Testis (tissue), 3 donors: ENCODE measurements around the gene SNPH. TPM values are rescaled to one million over a fixed set of nuclear protein-coding genes. Genes with fewer than 3 reads are reported as not detected.

Experiments
- DNase-seq: peaks from one replicate; pipeline ENCODE4 v3.0.0-alpha.2; 2019
- H3K27ac ChIP-seq, 2 donors: fragments of 200-600 bp; sonication (generic); one replicate each; pipeline ENCODE4 v1.5.1; 2019
- H3K27me3 ChIP-seq: fragments of 200-600 bp; sonication (generic); one replicate; pipeline ENCODE4 v1.5.1; 2019
- H3K36me3 ChIP-seq: fragments of 200-600 bp; sonication (generic); one replicate; pipeline ENCODE4 v1.5.1; 2017; ENCODE audit warnings: low read depth; ENCODE audit errors: missing control alignments
- H3K4me1 ChIP-seq: fragments of 200-600 bp; sonication (generic); one replicate; pipeline ENCODE4 v1.5.1; 2019
- H3K4me3 ChIP-seq, 2 donors: fragments of 200-600 bp; sonication (generic); one replicate each; pipeline ENCODE4 v1.5.1; 2017 to 2019
- H3K9me3 ChIP-seq: fragments of 200-600 bp; sonication (generic); one replicate; pipeline ENCODE4 v1.5.1; 2017
- POLR2A ChIP-seq: fragments of 450-650 bp; IDR thresholded peaks from one replicate; pipeline ENCODE4 v1.6.1; 2017; ENCODE audit warnings: antibody characterized with exemption, mild to moderate bottlenecking, moderate library complexity
- WGBS, 2 donors: methylation state at CpG; one replicate each; pipeline ENCODE4 v1.1.5; 2018; 5-methylcytosine and 5-hydroxymethylcytosine counted together
- intact Hi-C: fragments of 100-400 bp; cut with DNase I; formaldehyde crosslinking; loops from one replicate; pipeline ENCODE4 v1.15.1; 2023; ENCODE audit warnings: low total_unique reads
- polyA plus RNA-seq: library from polyadenylated mRNA; stranded (reverse); fragments of 350-450 nt; fragmentation: Illumina TruSeq; extraction: RNeasy Lipid Tissue Mini Kit (QIAGEN cat#74804); gene quantifications from one replicate; pipeline ENCODE4 v1.2.3, GENCODE V29; 2014; ENCODE audit warnings: low read depth, low replicate concordance; ENCODE audit not compliant: insufficient read depth
- total RNA-seq, 2 donors: library from RNA; depleted of rRNA; stranded (reverse); fragments of >200 nt; gene quantifications; one replicate each; pipeline ENCODE4 v1.2.3, GENCODE V29; 2016
- TF ChIP-seq, protein P1 (sequence below), 3 experiments: fragments of 450-650 bp in 2 of 3; fragments of 200-600 bp in 1 of 3; sonication (generic) in 1 of 3; IDR thresholded peaks; one replicate each; pipeline ENCODE4 v1.5.1; 2016 to 2019; ENCODE audit warnings: antibody characterized with exemption in 3 of 3, mild to moderate bottlenecking in 2 of 3, moderate library complexity in 1 of 3

SNPH gene
- total and polyA plus RNA-seq, 3 donors from 2014 or later: 4.2 to 10.4 (median 9.0) TPM

- H3K4me3 ChIP-seq: no peak overlapping the region
- no peaks in the 10 kb centered on the region for H3K9me3 ChIP-seq
- H3K27ac ChIP-seq: no peak overlapping the region
- H3K27me3 ChIP-seq: no peaks in the 10 kb centered on the region
- WGBS, 2 donors: 94 to 97% methylated on average over 2 to 10 of the region's 10 CpGs
- no peak for DNase-seq
- H3K36me3 ChIP-seq: no peaks in the 10 kb centered on the region
- no peaks in the 10 kb centered on the region for H3K4me1 ChIP-seq
- intact Hi-C loops: no loop called here
- no peak for TF ChIP-seq POLR2A
- TF ChIP-seq, protein P1, sequence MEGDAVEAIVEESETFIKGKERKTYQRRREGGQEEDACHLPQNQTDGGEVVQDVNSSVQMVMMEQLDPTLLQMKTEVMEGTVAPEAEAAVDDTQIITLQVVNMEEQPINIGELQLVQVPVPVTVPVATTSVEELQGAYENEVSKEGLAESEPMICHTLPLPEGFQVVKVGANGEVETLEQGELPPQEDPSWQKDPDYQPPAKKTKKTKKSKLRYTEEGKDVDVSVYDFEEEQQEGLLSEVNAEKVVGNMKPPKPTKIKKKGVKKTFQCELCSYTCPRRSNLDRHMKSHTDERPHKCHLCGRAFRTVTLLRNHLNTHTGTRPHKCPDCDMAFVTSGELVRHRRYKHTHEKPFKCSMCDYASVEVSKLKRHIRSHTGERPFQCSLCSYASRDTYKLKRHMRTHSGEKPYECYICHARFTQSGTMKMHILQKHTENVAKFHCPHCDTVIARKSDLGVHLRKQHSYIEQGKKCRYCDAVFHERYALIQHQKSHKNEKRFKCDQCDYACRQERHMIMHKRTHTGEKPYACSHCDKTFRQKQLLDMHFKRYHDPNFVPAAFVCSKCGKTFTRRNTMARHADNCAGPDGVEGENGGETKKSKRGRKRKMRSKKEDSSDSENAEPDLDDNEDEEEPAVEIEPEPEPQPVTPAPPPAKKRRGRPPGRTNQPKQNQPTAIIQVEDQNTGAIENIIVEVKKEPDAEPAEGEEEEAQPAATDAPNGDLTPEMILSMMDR (IDR thresholded peaks at IDR 0.05): no peak
These were observed 41.1 kb downstream of the SNPH start for GRCh38 chr20:1307171-1307570.

- TF ChIP-seq, protein P1 (IDR thresholded peaks at IDR 0.05): no peak
- no peak for TF ChIP-seq POLR2A
These were observed 41.5 kb downstream of the SNPH start for GRCh38 chr20:1307571-1307971.

GRCh38 chr20:1308067-1308701, 42.1 kb downstream of the SNPH start:
- Histone ChIP-seq H3K27ac (no peak overlapping the region), H3K27me3 (no peaks in the 10 kb centered on the region), H3K4me3 (no peak overlapping the region), H3K36me3 (no peaks in the 10 kb centered on the region), H3K4me1 (peaks cover under 1% of the 10 kb centered on the region), H3K9me3 (no peaks in the 10 kb centered on the region)
- DNase-seq: no peak
- 90 to 93% methylated on average over 6 to 13 of the region's 13 CpGs for WGBS, 2 donors
- TF ChIP-seq POLR2A: no peak
- TF ChIP-seq, protein P1 (IDR thresholded peaks at IDR 0.05): no peak
- intact Hi-C loops: no loop called here

More at GRCh38 chr20:1307571-1307971, 41.5 kb downstream of the SNPH start:
- Histone ChIP-seq H3K9me3 (no peaks in the 10 kb centered on the region), H3K4me3 (no peak overlapping the region), H3K4me1 (no peaks in the 10 kb centered on the region), H3K27ac (no peak overlapping the region), H3K27me3 (no peaks in the 10 kb centered on the region), H3K36me3 (no peaks in the 10 kb centered on the region)
- no peak for DNase-seq
- intact Hi-C loops: no loop called here
- 89 to 93% methylated on average over 10 to 13 of the region's 13 CpGs for WGBS, 2 donors

- no peaks in the 10 kb centered on the region for H3K27me3 ChIP-seq
- H3K4me1 ChIP-seq: peaks cover 3% of the 10 kb centered on the region
- no peak overlapping the region for H3K27ac ChIP-seq
- no peak for DNase-seq
- WGBS, 2 donors: 87 to 93% methylated on average over 9 of the region's 9 CpGs
- no peak for TF ChIP-seq POLR2A
- TF ChIP-seq, protein P1 (IDR thresholded peaks at IDR 0.05): no peak
- no peaks in the 10 kb centered on the region for H3K36me3 ChIP-seq
- no peak overlapping the region for H3K4me3 ChIP-seq
- intact Hi-C loops: no loop called here
- H3K9me3 ChIP-seq: no peaks in the 10 kb centered on the region
These were observed 42.6 kb downstream of the SNPH start for GRCh38 chr20:1308702-1309095.

GRCh38 chr20:1309439-1309847, 43.3 kb downstream of the SNPH start:
- H3K9me3 ChIP-seq: no peaks in the 10 kb centered on the region
- H3K4me3 ChIP-seq: no peak overlapping the region
- no peak overlapping the region for H3K27ac ChIP-seq
- TF ChIP-seq POLR2A: no peak
- peaks cover 3% of the 10 kb centered on the region for H3K4me1 ChIP-seq
- intact Hi-C loops: no loop called here
- no peak for DNase-seq
- H3K27me3 ChIP-seq: no peaks in the 10 kb centered on the region
- no peaks in the 10 kb centered on the region for H3K36me3 ChIP-seq
- 88 to 100% methylated on average over 5 to 12 of the region's 12 CpGs for WGBS, 2 donors
